ENCODE data around the gene TBC1D19.
"Not testable (repeated sequence)": the region's sequence is repeated elsewhere in the genome, so short reads cannot be mapped to it uniquely, and the experiment has no call there.

TBC1D19 gene, protein sequence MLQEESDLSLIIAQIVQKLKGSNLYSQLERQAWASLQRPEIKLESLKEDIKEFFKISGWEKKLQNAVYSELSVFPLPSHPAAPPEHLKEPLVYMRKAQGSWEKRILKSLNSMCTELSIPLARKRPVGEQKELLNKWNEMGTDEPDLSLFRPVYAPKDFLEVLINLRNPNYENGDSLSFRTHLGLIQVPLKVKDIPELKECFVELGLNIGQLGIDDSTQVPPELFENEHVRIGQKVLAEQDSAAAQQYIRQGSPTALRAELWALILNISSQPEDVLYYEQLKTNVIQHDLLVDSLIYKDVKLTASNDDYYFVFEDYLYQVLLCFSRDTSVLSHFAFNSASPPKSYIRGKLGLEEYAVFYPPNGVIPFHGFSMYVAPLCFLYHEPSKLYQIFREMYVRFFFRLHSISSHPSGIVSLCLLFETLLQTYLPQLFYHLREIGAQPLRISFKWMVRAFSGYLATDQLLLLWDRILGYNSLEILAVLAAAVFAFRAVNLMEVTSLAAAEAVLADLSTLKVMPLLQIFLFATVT

DNA sequence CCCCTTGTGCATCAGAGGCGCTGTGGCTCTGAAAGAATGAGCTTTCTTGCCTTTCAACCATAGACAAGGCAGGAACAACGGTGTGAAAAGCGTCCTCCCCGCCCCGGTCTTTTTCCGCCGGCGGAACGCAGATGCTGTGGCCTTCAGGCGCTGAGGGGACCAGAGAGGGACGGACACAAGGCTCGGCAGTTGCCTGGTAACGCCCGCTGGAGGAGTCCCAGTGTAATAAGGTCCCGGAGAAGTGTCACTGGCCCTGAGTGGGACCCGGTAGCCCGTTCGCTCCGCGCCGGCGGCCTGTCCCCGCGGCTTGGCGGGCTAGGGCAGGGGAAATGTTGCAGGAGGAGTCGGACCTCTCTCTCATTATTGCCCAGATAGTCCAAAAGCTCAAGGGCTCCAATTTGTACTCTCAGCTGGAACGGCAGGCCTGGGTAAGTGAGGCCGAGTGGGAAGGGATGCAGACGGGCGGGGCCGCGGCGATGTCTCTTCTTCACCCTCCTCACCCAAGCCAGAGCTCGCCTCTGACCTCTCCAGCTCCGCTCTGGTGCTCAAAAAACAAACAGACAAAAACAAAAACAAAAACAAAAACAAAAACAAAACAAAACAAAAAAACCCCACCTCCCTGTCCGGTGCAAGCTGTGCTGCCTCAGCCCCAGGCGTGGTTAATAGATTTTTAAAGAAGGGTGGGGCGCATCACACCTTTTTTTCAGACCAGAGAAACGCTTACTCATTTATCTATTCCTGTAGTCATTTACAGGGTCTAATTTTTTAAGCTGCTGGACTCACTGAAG, at the start of gene TBC1D19:
TBC1D19 (plus strand) TSS at position 220 of the 788 bp plus-strand sequence; CDS start at position 330, 110 bp downstream.
- DNase-seq: peak; percentile 96

DNA sequence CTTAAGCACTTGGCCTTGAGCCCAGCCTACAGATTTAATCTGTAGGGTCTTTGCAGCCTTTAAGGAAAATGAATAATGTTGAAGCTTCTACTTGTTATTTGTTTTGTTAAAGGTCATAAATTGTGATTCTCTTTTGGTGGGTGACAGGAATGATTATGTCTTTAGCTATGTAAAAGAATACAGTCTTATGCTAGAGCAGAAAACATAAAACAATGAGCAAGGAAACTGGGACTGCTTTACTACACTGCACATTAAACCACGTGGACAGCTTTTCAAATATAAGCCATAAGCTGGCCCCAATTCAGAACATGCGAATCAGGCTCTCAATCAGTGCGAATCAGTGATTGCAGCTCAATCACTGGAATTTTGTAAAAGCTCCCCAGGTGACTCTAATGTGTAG, 40.9 kb upstream of the TBC1D19 start:
- no peak for DNase-seq

DNA sequence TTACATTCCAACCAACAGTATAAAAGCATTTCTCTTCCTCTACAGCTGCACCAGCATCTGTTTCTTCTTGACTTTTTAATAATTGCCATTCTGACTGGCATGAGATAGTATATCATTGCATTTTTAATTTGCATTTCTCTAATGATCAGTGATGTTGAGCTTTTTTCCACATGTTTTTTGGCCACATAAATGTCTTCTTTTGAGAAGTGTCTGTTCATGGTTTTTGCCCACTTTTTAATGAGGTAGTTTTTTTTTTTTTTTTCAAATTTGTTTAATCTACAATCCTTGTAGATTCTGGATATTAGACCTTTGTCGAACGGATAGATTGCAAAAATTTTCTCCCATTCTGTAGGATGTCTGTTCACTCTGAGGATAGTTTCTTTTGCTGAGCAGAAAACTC, 39.5 kb upstream of the TBC1D19 start:
- no peak for DNase-seq

DNA sequence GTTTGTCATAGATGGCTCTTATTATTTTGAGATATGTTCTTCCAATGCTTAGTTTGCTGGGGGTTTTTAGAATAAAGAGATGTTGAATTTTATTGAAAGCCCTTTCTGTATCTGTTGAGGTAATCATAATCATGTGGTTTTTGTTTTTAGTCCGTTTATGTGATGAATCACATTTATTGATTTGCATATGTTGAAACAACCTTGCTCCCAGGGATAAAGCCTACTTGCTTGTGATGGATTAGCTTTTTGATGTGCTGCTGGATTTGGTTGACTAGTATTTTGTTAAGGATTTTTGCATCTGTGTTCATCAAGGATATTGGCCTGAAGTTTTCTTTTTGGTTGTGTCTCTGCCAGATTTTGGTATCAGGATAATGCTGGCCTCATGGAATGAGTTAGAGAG, 35.5 kb upstream of the TBC1D19 start:
- DNase-seq: not testable (repeated sequence)

DNA sequence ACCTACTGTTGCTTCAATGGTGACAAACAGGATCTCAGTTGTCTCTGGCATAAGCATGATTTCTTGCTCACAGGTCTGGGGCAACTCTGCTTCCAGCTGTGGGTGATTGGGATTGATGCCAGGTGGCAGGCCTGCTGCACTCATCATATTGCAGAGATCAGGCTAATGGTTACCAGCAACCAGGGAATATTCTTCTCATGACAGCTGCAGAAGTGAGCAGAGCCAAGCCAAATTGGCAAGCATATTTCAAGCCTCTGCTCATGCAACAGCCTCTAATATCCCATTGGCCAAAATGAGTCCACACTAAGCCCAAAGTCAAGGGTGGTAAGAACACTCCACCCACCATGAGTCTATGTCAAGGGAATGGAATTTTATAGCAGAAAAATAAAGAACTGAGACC, 26.7 kb upstream of the TBC1D19 start:
- no peak for DNase-seq

DNA sequence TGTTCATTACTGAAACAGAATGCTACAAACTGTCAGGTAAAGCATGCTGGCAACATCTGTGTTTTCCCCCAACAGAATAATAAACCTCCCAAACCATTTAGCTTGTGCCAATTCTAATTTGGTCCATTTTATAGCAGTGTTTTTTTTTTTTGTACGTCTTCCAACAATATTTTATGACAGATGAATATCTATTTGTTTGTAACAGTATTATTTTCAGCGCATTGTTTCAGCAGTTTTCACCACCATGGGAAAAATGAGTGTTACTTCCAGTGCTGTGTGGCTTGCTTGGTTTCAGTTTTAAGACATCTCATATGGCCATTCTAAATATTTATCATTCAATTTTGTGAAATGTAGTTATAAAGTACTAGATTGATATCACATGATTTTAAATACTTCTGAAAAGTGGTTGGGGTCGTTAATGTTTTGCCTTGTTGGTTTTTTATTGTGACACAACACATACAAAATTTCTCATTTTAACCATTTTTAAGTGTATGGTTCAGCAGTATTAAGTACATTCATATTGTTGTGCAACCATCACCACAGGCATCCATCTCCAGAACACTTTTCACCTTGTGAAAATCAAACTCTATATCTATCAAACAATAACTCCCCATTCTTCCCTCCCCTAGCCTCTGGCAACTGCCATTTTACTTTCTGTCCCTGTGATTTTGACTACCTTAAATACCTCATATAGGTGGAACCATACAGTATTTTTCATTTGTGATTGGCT, 25.6 kb upstream of the TBC1D19 start:
- DNase-seq: no peak

DNA sequence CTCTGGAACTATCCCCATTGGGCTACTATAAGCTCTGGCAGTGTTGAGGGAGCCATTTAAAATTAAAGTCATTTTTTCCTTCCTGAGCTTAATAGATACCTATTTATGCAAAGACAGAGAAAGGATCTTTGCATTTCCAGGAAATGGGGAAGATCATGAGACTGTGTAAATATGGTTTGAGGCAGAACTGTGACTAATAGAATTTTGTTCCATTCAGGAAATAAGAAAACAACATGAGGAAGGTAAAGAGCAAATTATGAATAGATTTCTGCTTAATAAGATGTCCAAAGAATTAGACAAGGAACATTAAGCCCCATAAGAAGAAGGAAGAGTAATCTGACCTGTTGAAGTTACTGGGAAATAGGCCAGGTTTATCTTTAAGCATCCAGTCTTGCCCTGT, 17.8 kb upstream of the TBC1D19 start:
- DNase-seq: no peak

DNA sequence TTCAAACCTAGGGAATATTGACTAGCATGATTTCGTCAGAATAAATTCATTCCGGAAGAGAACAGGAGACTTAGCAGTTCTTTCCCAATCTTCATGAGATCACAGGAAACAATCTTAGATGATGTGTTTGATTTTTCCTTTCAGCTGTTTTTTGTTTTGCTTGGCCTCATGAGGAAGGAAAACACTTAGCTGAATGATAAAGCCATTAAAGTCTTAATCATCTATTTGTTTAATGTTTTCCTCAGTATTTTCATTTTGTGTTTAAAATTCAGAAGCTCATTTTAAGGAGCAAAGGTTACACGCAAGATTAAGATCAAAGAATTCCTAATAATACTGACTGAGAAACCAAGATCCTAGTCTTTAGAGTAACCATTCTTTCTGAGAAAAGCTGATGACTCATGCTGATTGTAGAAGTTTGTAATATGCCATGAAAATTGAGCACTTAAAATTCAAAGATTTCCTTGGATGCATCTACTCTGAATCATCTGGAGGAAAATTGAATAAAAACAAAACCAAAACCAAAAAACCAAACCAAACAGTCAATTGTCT, 15.4 kb upstream of the TBC1D19 start:
- DNase-seq: peak; percentile 16

DNA sequence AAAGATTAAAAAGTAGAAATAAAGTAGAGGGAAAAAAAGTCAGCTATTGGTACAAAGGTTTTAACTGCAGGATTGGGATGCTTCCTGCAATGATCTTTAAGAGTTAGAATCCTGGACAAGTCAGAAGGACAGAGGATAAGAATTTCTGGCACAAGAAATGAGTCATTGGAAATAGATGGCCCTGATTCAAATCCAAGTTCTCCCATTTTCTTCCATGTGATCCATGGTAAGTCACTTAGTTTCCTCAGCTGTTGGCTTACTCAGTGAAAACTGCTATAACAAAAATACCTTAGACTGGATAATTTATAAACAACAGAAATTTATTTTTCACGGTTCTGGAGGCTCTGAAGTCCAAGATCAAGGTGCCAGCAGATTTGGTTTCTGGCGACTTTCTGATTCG, 13.3 kb upstream of the TBC1D19 start:
- no peak for DNase-seq

DNA sequence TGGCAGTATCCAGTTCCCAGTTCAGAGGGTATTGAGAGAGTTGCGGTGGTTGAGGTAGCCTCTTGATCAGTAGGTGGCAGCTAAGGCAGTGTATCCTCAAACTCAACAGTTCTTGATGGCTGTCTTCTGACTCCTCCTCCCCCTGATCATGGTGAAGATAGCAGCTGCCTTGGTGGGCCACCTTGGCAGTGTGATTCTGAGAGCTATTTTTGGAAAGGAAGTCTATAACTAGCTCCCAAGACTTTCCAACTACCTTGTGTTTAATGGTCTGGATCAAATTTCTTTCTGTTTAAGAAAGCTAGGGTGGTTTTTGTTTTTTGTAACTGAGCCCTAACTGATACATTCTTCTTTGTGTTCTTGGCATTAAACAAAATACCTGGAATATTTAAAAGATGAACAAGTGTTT, 10.5 kb upstream of the TBC1D19 start:
- no peak for DNase-seq

DNA sequence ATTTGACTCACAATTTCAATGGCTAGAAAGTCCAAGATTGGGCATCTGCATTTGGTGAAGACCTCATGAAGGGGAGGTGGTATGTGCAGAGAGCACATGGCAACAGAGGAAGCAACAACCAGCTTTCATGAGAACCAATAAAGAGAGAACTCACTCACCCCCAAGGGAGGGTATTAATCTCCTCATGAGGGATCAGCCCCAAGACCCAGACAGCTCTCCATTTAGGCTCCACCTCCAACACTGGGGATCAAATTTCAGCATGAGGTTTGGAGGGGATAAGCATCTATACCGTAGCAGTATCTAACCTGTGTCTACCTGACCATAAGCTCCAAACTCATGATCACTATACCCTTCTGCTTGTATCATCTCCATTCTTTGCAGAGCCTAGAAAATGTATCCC, 9.3 kb upstream of the TBC1D19 start:
- DNase-seq: no peak

DNA sequence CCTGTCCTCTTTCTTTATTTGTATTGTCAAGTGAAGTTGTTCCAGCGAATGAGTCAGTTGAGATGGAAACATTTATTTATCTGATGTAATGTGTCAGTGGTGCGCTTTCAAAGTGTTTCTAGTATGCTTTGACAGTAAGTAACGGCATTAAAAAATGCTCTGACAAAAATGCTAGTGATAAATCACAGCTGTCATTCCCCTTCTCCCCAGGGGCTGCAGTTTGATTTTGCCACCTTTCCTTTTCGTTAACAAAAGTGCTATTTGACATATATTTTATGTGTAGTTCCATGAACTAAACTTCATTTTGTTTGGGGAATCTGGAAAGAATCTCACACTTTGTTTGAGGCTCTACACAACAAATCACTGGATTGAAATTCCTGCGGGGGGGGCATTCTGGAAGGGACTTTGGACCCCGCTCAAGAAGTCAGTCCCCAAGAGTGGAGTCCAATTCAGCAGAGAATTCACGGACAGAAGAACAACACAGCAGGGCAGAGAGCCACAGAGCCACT, 7.6 kb upstream of the TBC1D19 start:
- DNase-seq: peak; percentile 11

DNA sequence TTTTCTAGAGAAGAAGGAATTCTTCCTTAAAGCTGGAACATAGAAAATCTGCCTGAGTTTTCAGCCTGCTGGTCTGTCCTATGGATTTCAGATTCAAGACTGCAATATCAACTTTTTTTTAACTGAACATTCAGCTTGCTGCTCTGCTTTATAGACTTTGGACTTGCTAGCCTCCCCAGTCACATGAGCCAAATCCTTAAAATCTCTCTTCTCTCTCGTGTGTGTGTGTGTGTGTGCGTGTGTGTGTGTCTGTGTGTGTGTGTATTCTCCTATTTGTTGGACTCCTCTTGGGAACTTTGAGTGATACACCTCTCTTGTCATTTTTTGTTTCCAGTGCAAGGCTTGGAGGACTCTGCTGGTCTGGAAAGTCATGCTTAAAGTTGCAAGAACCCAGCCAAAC, 6.8 kb upstream of the TBC1D19 start:
- DNase-seq: no peak

DNA sequence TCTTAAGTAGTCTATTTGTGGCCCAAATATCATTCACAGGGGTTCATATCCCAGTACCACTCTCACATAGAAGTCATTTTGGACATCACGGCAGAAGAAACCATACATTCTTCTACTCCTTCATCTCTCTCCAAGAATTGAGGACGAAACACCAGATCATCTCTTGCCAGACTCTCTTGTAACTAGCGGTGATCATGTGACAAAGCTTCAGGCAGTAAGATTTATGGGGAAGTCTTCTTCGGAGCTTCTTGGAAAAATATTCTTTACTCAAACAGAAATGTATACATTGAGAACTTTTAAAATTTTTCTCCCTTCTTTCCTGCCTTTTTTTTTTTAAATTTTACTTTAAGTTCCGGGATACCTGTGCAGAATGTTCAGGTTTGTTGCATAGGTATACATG, 4.7 kb upstream of the TBC1D19 start:
- no peak for DNase-seq

DNA sequence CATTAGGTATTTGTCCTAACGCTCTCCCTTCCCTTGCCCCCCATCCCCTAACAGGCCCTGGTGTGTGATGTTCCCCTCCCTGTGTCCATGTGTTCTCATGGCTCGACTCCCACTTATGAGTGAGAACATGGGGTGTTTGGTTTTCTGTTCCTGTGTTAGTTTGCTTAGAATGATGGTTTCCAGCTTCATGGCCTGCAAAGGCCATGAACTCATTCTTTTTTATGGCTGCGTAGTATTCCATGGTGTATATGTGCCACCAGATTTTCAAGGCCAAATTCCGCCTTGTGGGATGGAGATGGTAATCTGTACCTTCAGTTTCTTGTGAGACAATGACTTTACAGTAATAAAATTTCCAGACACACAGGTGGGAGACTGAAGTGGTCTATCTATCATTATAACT, 2.5 kb upstream of the TBC1D19 start:
- not testable (repeated sequence) for DNase-seq

DNA sequence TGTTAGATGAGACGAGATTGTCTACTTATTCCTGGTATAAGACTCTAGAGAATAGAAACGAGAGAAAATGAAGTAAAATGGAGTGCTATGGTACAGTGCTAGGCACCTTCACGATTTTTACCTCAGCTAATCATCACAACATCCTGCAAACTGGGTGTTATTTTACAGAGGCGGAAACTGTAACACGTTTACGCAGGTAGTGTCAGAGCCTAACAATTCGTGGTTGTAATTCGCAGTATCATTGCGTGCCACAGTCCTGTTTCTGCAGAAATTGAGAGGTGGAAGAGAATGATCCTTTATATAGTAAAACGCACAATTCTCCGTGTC, 383 bp upstream of the TBC1D19 start:
- no peak for DNase-seq

DNA sequence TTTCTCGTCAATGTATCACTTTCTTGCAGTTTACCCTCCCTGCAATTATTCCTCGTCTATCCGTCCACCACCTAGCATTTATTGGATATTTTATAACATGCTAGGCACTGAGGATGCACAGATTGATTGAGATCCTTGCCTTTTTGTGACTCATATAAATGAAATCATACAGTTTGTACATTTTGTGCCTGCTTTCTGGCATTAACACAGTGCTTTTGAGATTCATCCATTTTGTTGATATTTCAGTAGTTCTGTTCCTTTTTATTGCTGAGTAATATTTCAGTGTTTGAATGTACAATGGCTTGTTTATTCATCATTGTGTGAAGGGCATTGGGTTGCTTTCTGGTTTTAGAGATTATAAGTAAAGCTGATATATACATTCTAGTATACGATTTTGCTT, 841 bp downstream of the TBC1D19 start:
- DNase-seq: no peak

DNA sequence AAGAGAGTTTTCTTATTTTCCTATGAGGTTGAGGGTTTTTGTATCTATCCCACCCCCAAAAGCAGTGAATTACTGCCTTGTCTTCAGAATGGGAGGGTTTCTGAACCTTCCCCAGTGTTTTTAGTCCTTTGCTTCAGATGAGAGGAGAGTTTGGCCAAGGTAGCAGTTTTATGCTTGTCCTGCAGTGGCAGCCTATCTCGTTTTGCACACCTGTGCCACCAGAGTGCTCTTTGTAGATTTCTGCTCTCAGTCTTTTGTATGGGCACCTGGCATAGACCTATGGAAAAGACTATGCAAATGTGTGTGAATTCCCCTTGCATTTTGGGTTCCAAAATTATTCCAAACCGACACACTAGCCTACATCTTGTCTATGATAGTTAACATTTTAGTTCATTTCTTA, 5.8 kb downstream of the TBC1D19 start:
- DNase-seq: no peak

DNA sequence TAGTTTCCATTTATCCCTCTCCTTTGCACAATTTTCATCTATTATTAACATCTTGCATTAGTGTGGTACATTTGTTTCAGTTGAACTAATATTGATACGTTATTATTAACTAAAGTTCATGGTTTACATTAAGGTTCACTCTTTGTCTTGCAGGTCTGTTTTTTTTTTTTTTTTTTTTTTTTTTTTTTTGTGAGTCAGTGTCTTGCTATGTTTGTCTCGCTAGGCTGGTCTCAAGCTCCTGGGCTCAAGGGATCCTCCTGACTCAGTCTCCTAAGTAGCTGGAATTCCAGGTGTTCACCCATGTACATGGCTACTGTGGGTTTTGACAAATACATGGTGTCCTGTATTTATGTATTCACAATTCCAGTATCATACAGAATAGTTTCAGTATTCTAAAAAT, 6.8 kb downstream of the TBC1D19 start:
- no peak for DNase-seq

DNA sequence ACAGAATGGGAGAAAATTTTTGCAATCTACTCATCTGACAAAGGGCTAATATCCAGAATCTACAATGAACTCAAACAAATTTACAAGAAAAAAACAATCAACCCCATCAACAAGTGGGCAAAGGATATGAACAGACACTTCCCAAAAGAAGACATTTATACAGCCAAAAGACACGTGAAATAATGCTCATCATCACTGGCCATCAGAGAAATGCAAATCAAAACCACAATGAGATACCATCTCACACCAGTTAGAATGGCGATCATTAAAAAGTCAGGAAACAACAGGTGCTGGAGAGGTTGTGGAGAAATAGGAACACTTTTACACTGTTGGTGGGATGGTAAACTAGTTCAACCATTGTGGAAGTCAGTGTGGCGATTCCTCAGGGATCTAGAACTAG, 9.7 kb downstream of the TBC1D19 start:
- not testable (repeated sequence) for DNase-seq

DNA sequence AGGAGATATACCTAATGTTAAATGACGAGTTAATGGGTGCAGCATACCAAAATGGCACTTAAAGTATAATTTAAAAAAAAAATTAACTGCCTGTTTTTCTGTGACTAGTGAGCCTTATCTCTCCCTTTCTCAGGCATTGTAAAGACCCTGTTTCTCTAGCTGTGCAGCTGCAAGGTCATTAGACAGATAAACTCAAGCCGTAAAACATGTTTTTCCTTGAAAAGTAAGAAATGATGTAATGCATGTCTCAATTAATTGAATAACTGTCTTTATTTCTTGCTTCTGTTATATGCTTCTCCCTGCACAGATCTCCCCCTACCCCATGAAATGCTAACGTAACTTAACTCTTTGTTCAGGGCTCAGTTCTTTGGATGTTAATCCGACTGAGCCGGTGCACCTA, 10.5 kb downstream of the TBC1D19 start:
- no peak for DNase-seq

DNA sequence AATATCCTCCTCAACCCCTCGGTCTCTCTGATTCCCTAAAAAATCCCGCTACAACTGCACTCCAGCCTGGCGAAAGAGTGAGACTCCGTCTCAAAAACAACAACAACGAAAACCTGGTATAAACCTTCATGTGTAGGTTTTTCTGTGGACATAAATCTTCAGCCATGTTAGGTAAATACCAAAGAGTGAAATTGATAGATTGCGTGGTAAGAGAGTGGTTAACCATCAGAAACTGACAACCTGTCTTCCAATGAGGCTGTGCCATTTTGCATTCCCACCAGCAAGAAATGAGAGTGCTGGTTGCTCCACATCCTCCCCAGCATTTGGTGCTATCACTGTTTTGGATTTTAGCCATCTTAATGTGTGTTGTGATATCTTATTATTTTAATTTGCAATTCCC, 10.9 kb downstream of the TBC1D19 start:
- no peak for DNase-seq

DNA sequence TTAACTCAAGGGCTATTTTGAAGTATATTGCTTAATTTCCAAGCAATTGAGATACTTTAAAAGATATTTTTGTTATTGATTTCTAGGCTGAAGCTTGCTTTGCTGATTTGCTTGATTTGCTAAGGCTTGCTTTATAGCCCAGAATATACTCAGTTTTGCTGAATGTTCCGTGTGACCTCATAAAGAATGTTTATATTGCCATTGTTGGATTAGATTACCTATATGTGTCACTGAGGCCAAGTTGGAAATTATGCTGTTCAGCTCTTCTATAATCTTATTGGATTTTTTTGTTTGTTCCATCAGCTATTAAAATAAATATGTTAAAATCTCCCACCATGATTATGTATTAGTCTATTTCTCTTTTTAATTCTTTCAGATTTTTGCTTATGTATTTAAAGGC, 13.0 kb downstream of the TBC1D19 start:
- no peak for DNase-seq
